GM12878 (cell line): ENCODE results near the gene CC2D1B. TPM values are rescaled to one million over a fixed set of nuclear protein-coding genes. Genes with fewer than 3 reads are reported as not detected.

Experiments
- ATF3 ChIP-seq: IDR thresholded peaks from 2 replicates; pipeline ENCODE4 v1.6.1; 2011; ENCODE audit warnings: low read depth, mild to moderate bottlenecking, low read length, moderate library complexity, borderline replicate concordance; ENCODE audit errors: extremely low read depth
- BHLHE40 ChIP-seq, 2 experiments: fragments of 450-650 bp in 1 of 2; IDR thresholded peaks; 2 replicates each; pipeline ENCODE4 v1.6.1; 2011 to 2017; ENCODE audit warnings: low read depth in 2 of 2, borderline replicate concordance in 1 of 2, improper control_type of control experiment in 1 of 2, low read length in 1 of 2, mild to moderate bottlenecking in 1 of 2
- CREB1 ChIP-seq: IDR thresholded peaks from 2 replicates; pipeline ENCODE4 v1.6.1; 2012; ENCODE audit warnings: low read depth, mild to moderate bottlenecking, inconsistent platforms
- E2F8 ChIP-seq: fragments of 450-650 bp; IDR thresholded peaks from 2 replicates; pipeline ENCODE4 v1.6.1; 2018; ENCODE audit warnings: mild to moderate bottlenecking, low read depth, moderate library complexity; ENCODE audit not compliant: partially characterized antibody
- GABPA ChIP-seq: IDR thresholded peaks from 2 replicates; pipeline ENCODE4 v1.6.1; 2014; ENCODE audit warnings: antibody characterized with exemption, low read depth, mild to moderate bottlenecking, inconsistent platforms
- HCFC1 ChIP-seq: fragments of 150-350 bp; IDR thresholded peaks from 2 replicates; pipeline ENCODE4 v1.6.1; 2014; ENCODE audit warnings: low read length
- IRF4 ChIP-seq: IDR thresholded peaks from 2 replicates; pipeline ENCODE4 v1.6.1; 2011; ENCODE audit warnings: low read depth, low read length
- LARP7 ChIP-seq: fragments of 450-650 bp; IDR thresholded peaks from 2 replicates; pipeline ENCODE4 v1.6.1; 2017; ENCODE audit warnings: mild to moderate bottlenecking
- NRF1 ChIP-seq: conservative IDR thresholded peaks from 2 replicates; pipeline ENCODE4 v1.6.1; 2011; ENCODE audit warnings: mild to moderate bottlenecking, low read depth, low read length, improper control_type of control experiment
- POLR2AphosphoS5 ChIP-seq: IDR thresholded peaks from 2 replicates; pipeline ENCODE4 v1.6.1; 2011; ENCODE audit warnings: mild to moderate bottlenecking, low read length, inconsistent platforms
- SIX5 ChIP-seq: IDR thresholded peaks from 2 replicates; pipeline ENCODE4 v1.6.1; 2011; ENCODE audit warnings: mild to moderate bottlenecking, low read depth, low read length, moderate library complexity; ENCODE audit not compliant: severe bottlenecking
- SMAD1 ChIP-seq: fragments of 450-650 bp; IDR thresholded peaks from 2 replicates; pipeline ENCODE4 v1.6.1; 2018; ENCODE audit warnings: mild to moderate bottlenecking, low read depth; ENCODE audit not compliant: partially characterized antibody
- SMAD5 ChIP-seq: IDR thresholded peaks from 2 replicates; pipeline ENCODE4 v1.6.1; 2016; ENCODE audit warnings: antibody characterized with exemption, low read depth
- SP1 ChIP-seq: IDR thresholded peaks from one replicate; pipeline ENCODE4 v1.6.1; 2011; ENCODE audit warnings: low read depth, low read length
- TCF12 ChIP-seq: IDR thresholded peaks from 2 replicates; pipeline ENCODE4 v1.6.1; 2011; ENCODE audit warnings: low read depth, mild to moderate bottlenecking, low read length
- ZNF274 ChIP-seq: IDR thresholded peaks from one replicate; pipeline ENCODE4 v1.8.0; 2011; ENCODE audit not compliant: insufficient read length, insufficient read depth
- ZNF384 ChIP-seq: IDR thresholded peaks from 2 replicates; pipeline ENCODE4 v1.6.1; 2012; ENCODE audit warnings: low read depth, mild to moderate bottlenecking, low read length, improper control_type of control experiment, borderline replicate concordance
- polyA plus RNA-seq, 11 experiments: library from polyadenylated mRNA; depleted of rRNA in 4 of 11; unstranded in 6 of 11; stranded (reverse) in 5 of 11; fragments of >200 nt; fragmentation: Nextera tagmentation in 4 of 11; fragmentation: Illumina TruSeq in 1 of 11; extraction: Ambion mirVana in 4 of 11; extraction: Trizol in 1 of 11; gene quantifications; 1 replicate in 1 of 11; 2 replicates in 10 of 11; pipeline versions ENCODE4 v1.2.1 to v1.2.3, GENCODE V29; 2011 to 2016; ENCODE audit warnings: inconsistent platforms in 2 of 11, missing spikeins in 2 of 11, low read depth in 1 of 11
- total RNA-seq, 4 experiments: library from RNA; depleted of rRNA in 3 of 4; stranded (reverse); fragments of >200 nt in 3 of 4; fragmentation: Illumina TruSeq in 1 of 4; extraction: Trizol in 1 of 4; gene quantifications; 2 replicates each; pipeline versions ENCODE4 v1.2.1 to v1.2.3, GENCODE V29; 2013 to 2021
- TF ChIP-seq, protein P1 (sequence below), 3 experiments: IDR thresholded peaks in 2 of 3; conservative IDR thresholded peaks in 1 of 3; 2 replicates each; pipeline ENCODE4 v1.5.1; 2011; ENCODE audit warnings: low read depth in 3 of 3, low read length in 3 of 3, mild to moderate bottlenecking in 3 of 3, control low read depth in 2 of 3, moderate library complexity in 2 of 3, inconsistent platforms in 1 of 3, mixed read lengths in 1 of 3; ENCODE audit not compliant: control insufficient read depth in 2 of 3, insufficient read depth in 1 of 3; ENCODE audit errors: extremely low read depth in 1 of 3
- TF ChIP-seq, protein P2 (sequence below): IDR thresholded peaks from 2 replicates; pipeline ENCODE4 v1.6.1; 2012; ENCODE audit warnings: improper control_type of control experiment, low read depth, low read length; ENCODE audit not compliant: insufficient replicate concordance

Gene CC2D1B
- total and polyA plus RNA-seq, 10 of the 15 experiments (the other 5 are each of a cell fraction or from before 2014, with no cell fraction given): 0.90 to 29.4 (median 14.5) TPM

DNA sequence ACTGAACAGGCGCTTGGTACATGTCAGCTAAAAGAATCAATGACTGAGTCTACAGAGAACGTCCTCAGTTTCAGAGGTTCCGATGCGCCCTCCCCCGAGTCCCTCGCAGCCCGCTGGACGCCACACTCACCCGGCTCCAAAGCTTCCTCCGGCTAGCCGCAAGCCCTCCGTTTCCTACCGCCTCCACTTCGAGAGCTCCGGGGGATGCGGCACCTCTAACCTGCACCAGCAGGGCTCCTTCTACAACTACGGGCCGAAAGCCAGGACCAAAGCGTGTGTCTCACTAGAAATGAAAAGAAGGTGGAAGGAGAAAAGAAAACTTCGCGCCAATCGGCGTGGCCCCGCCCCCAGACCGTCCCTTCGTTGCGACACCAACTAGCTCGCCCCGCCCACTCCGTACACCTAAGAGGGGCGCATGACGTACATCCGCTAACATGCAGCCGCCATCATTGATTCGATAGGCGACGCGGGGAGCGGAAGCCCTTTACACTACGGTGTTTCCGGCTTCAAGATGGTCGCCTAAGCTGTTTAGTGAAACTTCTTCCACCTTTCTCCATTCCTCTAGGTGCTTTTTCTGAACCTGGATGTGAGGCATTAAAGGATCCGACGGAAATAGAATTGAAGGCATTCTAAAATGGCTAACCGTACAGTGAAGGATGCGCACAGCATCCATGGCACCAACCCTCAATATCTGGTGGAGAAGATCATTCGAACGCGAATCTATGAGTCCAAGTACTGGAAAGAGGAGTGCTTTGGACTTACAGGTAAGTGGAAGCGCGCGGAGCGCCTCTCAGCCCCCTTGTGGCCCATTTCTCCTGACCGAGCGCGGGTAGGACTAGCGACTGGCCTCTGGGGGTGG is 38.3 kb upstream of the CC2D1B start, which contains the start of the genes ORC1 and PRPF38A (continued):
- TF ChIP-seq E2F8: peak; percentile 68
- TF ChIP-seq, protein P1, sequence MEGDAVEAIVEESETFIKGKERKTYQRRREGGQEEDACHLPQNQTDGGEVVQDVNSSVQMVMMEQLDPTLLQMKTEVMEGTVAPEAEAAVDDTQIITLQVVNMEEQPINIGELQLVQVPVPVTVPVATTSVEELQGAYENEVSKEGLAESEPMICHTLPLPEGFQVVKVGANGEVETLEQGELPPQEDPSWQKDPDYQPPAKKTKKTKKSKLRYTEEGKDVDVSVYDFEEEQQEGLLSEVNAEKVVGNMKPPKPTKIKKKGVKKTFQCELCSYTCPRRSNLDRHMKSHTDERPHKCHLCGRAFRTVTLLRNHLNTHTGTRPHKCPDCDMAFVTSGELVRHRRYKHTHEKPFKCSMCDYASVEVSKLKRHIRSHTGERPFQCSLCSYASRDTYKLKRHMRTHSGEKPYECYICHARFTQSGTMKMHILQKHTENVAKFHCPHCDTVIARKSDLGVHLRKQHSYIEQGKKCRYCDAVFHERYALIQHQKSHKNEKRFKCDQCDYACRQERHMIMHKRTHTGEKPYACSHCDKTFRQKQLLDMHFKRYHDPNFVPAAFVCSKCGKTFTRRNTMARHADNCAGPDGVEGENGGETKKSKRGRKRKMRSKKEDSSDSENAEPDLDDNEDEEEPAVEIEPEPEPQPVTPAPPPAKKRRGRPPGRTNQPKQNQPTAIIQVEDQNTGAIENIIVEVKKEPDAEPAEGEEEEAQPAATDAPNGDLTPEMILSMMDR (IDR thresholded peaks at IDR 0.05 in 2 of 3, conservative IDR thresholded peaks at IDR 0.05 in 1 of 3; ENCODE audit: control insufficient read depth in 2 of 3, extremely low read depth in 1 of 3, insufficient read depth in 1 of 3, low read depth in 3 of 3, low read length in 3 of 3): peak; percentile 50 to 57 (median 52)
- no peak for TF ChIP-seq ATF3
- peak; percentile 97 for TF ChIP-seq POLR2AphosphoS5
- TF ChIP-seq BHLHE40 (IDR thresholded peaks at IDR 0.05; ENCODE audit: borderline replicate concordance in 1 of 2, low read depth in 2 of 2, low read length in 1 of 2): 0 out of 4 replicates have a peak, but pooled peaks of 1 of the 2 experiments have one; percentile 13
- TF ChIP-seq, protein P2, sequence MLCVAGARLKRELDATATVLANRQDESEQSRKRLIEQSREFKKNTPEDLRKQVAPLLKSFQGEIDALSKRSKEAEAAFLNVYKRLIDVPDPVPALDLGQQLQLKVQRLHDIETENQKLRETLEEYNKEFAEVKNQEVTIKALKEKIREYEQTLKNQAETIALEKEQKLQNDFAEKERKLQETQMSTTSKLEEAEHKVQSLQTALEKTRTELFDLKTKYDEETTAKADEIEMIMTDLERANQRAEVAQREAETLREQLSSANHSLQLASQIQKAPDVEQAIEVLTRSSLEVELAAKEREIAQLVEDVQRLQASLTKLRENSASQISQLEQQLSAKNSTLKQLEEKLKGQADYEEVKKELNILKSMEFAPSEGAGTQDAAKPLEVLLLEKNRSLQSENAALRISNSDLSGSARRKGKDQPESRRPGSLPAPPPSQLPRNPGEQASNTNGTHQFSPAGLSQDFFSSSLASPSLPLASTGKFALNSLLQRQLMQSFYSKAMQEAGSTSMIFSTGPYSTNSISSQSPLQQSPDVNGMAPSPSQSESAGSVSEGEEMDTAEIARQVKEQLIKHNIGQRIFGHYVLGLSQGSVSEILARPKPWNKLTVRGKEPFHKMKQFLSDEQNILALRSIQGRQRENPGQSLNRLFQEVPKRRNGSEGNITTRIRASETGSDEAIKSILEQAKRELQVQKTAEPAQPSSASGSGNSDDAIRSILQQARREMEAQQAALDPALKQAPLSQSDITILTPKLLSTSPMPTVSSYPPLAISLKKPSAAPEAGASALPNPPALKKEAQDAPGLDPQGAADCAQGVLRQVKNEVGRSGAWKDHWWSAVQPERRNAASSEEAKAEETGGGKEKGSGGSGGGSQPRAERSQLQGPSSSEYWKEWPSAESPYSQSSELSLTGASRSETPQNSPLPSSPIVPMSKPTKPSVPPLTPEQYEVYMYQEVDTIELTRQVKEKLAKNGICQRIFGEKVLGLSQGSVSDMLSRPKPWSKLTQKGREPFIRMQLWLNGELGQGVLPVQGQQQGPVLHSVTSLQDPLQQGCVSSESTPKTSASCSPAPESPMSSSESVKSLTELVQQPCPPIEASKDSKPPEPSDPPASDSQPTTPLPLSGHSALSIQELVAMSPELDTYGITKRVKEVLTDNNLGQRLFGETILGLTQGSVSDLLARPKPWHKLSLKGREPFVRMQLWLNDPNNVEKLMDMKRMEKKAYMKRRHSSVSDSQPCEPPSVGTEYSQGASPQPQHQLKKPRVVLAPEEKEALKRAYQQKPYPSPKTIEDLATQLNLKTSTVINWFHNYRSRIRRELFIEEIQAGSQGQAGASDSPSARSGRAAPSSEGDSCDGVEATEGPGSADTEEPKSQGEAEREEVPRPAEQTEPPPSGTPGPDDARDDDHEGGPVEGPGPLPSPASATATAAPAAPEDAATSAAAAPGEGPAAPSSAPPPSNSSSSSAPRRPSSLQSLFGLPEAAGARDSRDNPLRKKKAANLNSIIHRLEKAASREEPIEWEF: no peak
- peak; percentile 33; the same call in 1 of the 2 replicates for TF ChIP-seq IRF4
- TF ChIP-seq SP1: peak; percentile 69
- TF ChIP-seq ZNF274: no peak
- peak; percentile 57 for TF ChIP-seq HCFC1
- peak; percentile 92 for TF ChIP-seq GABPA
- no peak for TF ChIP-seq ZNF384
- peak; percentile 99 for TF ChIP-seq CREB1
- no peak for TF ChIP-seq NRF1
- no peak for TF ChIP-seq TCF12
- peak; percentile 95 for TF ChIP-seq SMAD5
- 0 out of 2 replicates have a peak, but pooled peaks have one; percentile 10 for TF ChIP-seq LARP7
- TF ChIP-seq SIX5: no peak
- TF ChIP-seq SMAD1: peak; percentile 53
